Caco-2 (cell line): ENCODE measurements around the gene SIRT3. TPM values are rescaled to one million over a fixed set of nuclear protein-coding genes. Genes with fewer than 3 reads are reported as not detected.
A peak's percentile ranks its signal among the peaks of the same experiment; 100 is the strongest.
"Not testable (repeated sequence)": the region's sequence is repeated elsewhere in the genome, so short reads cannot be mapped to it uniquely, and the experiment has no call there.

Experiments
- BruUV-seq: library from RNA; stranded (reverse); fragments of 400-500 nt; replicated peaks from 2 replicates; lab custom pipeline; 2021; lab: Mats Ljungman, UMichigan
- CTCF ChIA-PET: fragments of 300-600 bp; sonication (Branson Sonifier 250); formaldehyde crosslinking; loops from one replicate; lab custom pipeline; 2022; ENCODE audit warnings: antibody characterized with exemption; lab: Charles Lee
- POLR2A ChIA-PET: fragments of 300-600 bp; sonication (Branson Sonifier 250); formaldehyde crosslinking; loops from one replicate; lab custom pipeline; 2022; ENCODE audit warnings: antibody characterized with exemption; lab: Charles Lee
- DNase-seq, 2 experiments: peaks; one replicate each; pipeline versions ENCODE4 v3.0.0 to v3.0.0-alpha.2; 2020 to 2022
- H3K27me3 ChIP-seq: replicated peaks from 2 replicates; pipeline ENCODE4 v1.6.0; 2011; ENCODE audit warnings: low read length; ENCODE audit not compliant: control insufficient read depth, insufficient read depth
- H3K36me3 ChIP-seq: 2 replicates; pipeline ENCODE4 v1.5.1; 2011; ENCODE audit warnings: low read length; ENCODE audit not compliant: control insufficient read depth, insufficient read depth
- H3K4me1 ChIP-seq: fragments of 250-450 bp; sonication (Bioruptor Pico); 2 replicates; pipeline ENCODE4 v1.5.1; 2020; ENCODE audit warnings: mild to moderate bottlenecking
- H3K4me3 ChIP-seq: 2 replicates; pipeline ENCODE4 v1.5.1; 2011; ENCODE audit warnings: low read depth, mild to moderate bottlenecking, control low read depth, low read length
- H3K9me3 ChIP-seq: fragments of 250-450 bp; sonication (Bioruptor Pico); 2 replicates; pipeline ENCODE4 v1.5.1; 2020; ENCODE audit warnings: mild to moderate bottlenecking, moderate library complexity
- H3K27ac Mint-ChIP-seq: one replicate; pipeline ENCODE4 v1.8.0; 2022; ENCODE audit warnings: mixed read lengths; ENCODE audit not compliant: unreplicated experiment
- H3K27me3 Mint-ChIP-seq: one replicate; pipeline ENCODE4 v1.8.0; 2022; ENCODE audit warnings: mixed read lengths; ENCODE audit not compliant: insufficient read depth, unreplicated experiment
- H3K36me3 Mint-ChIP-seq: one replicate; pipeline ENCODE4 v1.8.0; 2022; ENCODE audit warnings: mild to moderate bottlenecking, mixed read lengths; ENCODE audit not compliant: insufficient read depth, unreplicated experiment
- H3K4me1 Mint-ChIP-seq: one replicate; pipeline ENCODE4 v1.8.0; 2022; ENCODE audit warnings: low read depth, mixed read lengths; ENCODE audit not compliant: unreplicated experiment
- H3K4me3 Mint-ChIP-seq: one replicate; pipeline ENCODE4 v1.8.0; 2022; ENCODE audit warnings: mild to moderate bottlenecking, moderate library complexity, mixed read lengths; ENCODE audit not compliant: unreplicated experiment
- H3K9me3 Mint-ChIP-seq: one replicate; pipeline ENCODE4 v1.8.0; 2022; ENCODE audit warnings: mixed read lengths; ENCODE audit not compliant: unreplicated experiment
- CTCF ChIP-seq, 2 experiments: fragments of 200-600 bp in 1 of 2; IDR thresholded peaks; 1 replicate in 1 of 2; 2 replicates in 1 of 2; pipeline versions ENCODE4 v1.5.1 to v1.8.0; 2011 to 2022; ENCODE audit warnings: antibody characterized with exemption in 1 of 2, control low read depth in 1 of 2, inconsistent platforms in 1 of 2, low read depth in 1 of 2, low read length in 1 of 2, mild to moderate bottlenecking in 1 of 2, moderate library complexity in 1 of 2; ENCODE audit not compliant: insufficient read depth in 1 of 2, severe bottlenecking in 1 of 2, unreplicated experiment in 1 of 2
- intact Hi-C: fragments of 100-400 bp; cut with micrococcal nuclease; formaldehyde crosslinking; loops from one replicate; pipeline ENCODE4 v1.10.0; 2022; ENCODE audit not compliant: unreplicated experiment
- total RNA-seq: library from RNA; stranded (reverse); gene quantifications from 2 replicates; pipeline ENCODE4 v1.2.3, GENCODE V29; 2022

Gene SIRT3
- total RNA-seq, 1 experiment from 2014 or later: 24.6 TPM

DNA sequence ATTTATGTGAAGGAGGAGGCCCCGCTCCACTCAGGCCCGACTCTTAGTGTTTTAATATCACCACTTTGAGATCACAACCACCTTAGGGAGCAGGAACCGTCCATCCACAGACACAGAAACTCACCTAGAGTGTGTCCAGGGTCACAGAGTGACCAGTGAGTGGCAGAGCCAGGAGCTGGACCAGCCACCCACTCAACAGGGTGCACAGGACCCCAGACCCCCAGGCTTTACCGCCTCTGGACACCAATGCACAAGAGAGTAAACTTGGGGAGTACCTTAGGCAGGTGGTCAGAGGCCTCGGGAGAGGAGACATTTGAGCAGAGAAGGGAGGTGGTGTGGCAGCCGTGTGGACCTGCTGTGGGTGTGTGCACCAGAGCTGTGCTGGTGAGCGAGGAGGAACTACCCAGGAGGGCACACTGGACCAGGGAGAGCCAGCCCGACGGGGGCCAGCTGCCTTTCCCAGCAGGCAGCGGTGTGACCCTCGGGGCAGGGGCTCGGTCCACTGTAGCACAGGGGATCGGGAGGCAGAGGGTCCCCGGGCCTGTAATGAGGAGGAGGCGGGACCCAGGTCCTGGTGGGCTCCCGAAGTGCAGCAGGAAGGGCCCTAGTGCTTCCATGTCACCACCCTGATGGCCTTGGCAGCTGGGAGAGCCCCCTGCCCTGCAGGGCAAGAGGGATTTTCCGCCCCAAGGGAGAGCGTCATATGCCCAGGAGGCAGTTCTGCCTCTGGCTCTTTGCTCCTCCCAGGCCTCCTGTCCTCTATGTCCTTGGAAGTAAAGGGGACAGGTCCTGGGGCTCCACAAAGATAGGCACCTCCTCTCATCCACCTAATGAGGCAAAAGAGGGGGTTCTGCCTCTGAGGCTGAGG lies 34.5 kb upstream of the SIRT3 start:
- ChIA-PET CTCF (interaction anchor here (0.8 kb wide), 1 partner anchor 20 kb away, joined by 3 read pairs; no protein-coding TSS in a partner anchor), POLR2A (no interaction called here)
- TF ChIP-seq CTCF (IDR thresholded peaks at IDR 0.05; ENCODE audit: insufficient read depth in 1 of 2, low read depth in 1 of 2, low read length in 1 of 2, severe bottlenecking in 1 of 2, unreplicated experiment in 1 of 2): no peak
- Histone ChIP-seq H3K4me3 (no peak overlapping the region), H3K36me3 (no peaks in the 10 kb centered on the region), H3K9me3 (peaks cover 6% of the 10 kb centered on the region), H3K4me1 (peaks cover 5% of the 10 kb centered on the region; the same call in 1 of the 2 replicates), H3K27me3 (no peaks in the 10 kb centered on the region)
- Mint-ChIP-seq H3K27me3 (peaks cover 3% of the 10 kb centered on the region), H3K27ac (peak overlapping the region; percentile 12), H3K36me3 (peaks cover 6% of the 10 kb centered on the region), H3K4me1 (no peaks in the 10 kb centered on the region), H3K9me3 (no peaks in the 10 kb centered on the region), H3K4me3 (no peak overlapping the region)
- DNase-seq: no peak
- BruUV-seq: no TSS peak
- intact Hi-C loops: no loop called here

- H3K4me3 Mint-ChIP-seq: no peak overlapping the region
These were observed 33.2 kb upstream of the SIRT3 start for GRCh38 chr11:269146-269890.

DNA sequence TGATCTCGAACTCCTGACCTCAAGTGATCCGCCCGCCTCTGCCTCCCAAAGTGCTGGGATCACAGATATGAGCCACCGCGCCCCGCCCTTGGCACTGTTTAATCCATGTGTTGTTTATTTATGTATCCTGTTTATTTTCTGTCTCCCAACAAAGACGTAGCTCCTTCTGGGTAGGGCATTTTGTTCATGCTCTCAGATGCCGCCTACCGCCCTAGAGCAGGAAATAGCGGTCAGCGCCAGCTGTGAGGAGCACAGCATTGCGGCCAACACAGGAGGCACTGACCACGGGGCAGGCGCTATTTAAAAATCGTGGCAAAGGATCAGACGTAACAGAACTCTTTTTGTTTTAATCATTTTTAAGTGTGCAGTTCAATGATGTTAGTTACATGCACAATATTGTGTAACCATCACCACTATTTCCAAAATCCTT lies 32.6 kb upstream of the SIRT3 start:
- H3K4me1 Mint-ChIP-seq, BruUV-seq, H3K4me3 Mint-ChIP-seq, POLR2A ChIA-PET, DNase-seq, H3K27me3 Mint-ChIP-seq, intact Hi-C loops, H3K9me3 ChIP-seq, H3K4me1 ChIP-seq, H3K36me3 ChIP-seq, H3K4me3 ChIP-seq, H3K27ac Mint-ChIP-seq, H3K36me3 Mint-ChIP-seq, CTCF ChIA-PET, H3K9me3 Mint-ChIP-seq, H3K27me3 ChIP-seq: not testable (repeated sequence)

More at GRCh38 chr11:269146-269890, 33.2 kb upstream of the SIRT3 start:
- Histone ChIP-seq H3K4me1 (peaks cover 5% of the 10 kb centered on the region; the same call in 1 of the 2 replicates), H3K36me3 (no peaks in the 10 kb centered on the region), H3K27me3 (no peaks in the 10 kb centered on the region), H3K4me3 (no peak overlapping the region), H3K9me3 (peaks cover 6% of the 10 kb centered on the region)
- no peak for TF ChIP-seq CTCF (IDR thresholded peaks at IDR 0.05; ENCODE audit: insufficient read depth in 1 of 2, low read depth in 1 of 2, low read length in 1 of 2, severe bottlenecking in 1 of 2, unreplicated experiment in 1 of 2)
- Mint-ChIP-seq H3K27ac (no peak overlapping the region), H3K27me3 (peaks cover 3% of the 10 kb centered on the region), H3K36me3 (peaks cover 6% of the 10 kb centered on the region), H3K4me1 (no peaks in the 10 kb centered on the region), H3K9me3 (no peaks in the 10 kb centered on the region)
- DNase-seq: no peak
- no TSS peak for BruUV-seq
- POLR2A ChIA-PET: no interaction called here
- CTCF ChIA-PET: no interaction called here
- intact Hi-C loops: no loop called here
